Transverse colon (tissue), 4 donors: ENCODE measurements around the gene DNLZ. TPM values are rescaled to one million over a fixed set of nuclear protein-coding genes. Genes with fewer than 3 reads are reported as not detected.

ENCODE experiments used
- DNase-seq: peaks from one replicate; pipeline ENCODE4 v3.0.0-alpha.2; 2019
- H3K27ac ChIP-seq, 4 donors: fragments of 200-600 bp; sonication (generic); 2 replicates each; pipeline ENCODE4 v1.5.1; 2016 to 2018; ENCODE audit warnings: inconsistent platforms in 4 of 4
- H3K27me3 ChIP-seq: fragments of 200-600 bp; sonication (generic); 2 replicates; pipeline ENCODE4 v1.5.1; 2017; ENCODE audit warnings: inconsistent platforms
- H3K36me3 ChIP-seq, 4 donors: fragments of 200-600 bp; sonication (generic); 2 replicates each; pipeline ENCODE4 v1.5.1; 2017 to 2019; ENCODE audit warnings: inconsistent platforms in 4 of 4
- H3K4me1 ChIP-seq, 4 donors: fragments of 200-600 bp; sonication (generic); 2 replicates each; pipeline ENCODE4 v1.5.1; 2017 to 2020; ENCODE audit warnings: inconsistent platforms in 4 of 4
- H3K4me3 ChIP-seq, 4 donors: fragments of 200-600 bp; sonication (generic); 1 replicate in 1 of 4; 2 replicates in 3 of 4; pipeline versions ENCODE4 v1.5.1 to v1.6.1; 2017 to 2019; ENCODE audit warnings: inconsistent platforms in 4 of 4
- H3K9me3 ChIP-seq, 2 donors: fragments of 200-600 bp; sonication (generic); 2 replicates each; pipeline ENCODE4 v1.5.1; 2017 to 2019; ENCODE audit warnings: inconsistent platforms in 2 of 2
- CTCF ChIP-seq, 5 experiments: fragments of 200-600 bp in 3 of 5; fragments of 450-650 bp in 2 of 5; sonication (generic) in 3 of 5; IDR thresholded peaks; 1 replicate in 2 of 5; 2 replicates in 3 of 5; pipeline ENCODE4 v1.5.1; 2016 to 2017; ENCODE audit warnings: antibody characterized with exemption in 5 of 5, inconsistent platforms in 3 of 5, mild to moderate bottlenecking in 2 of 5, moderate library complexity in 1 of 5
- EP300 ChIP-seq: sonication (generic); formaldehyde crosslinking; IDR thresholded peaks from one replicate; pipeline ENCODE4 v1.6.1; 2017; ENCODE audit warnings: antibody characterized with exemption, low read depth
- POLR2A ChIP-seq: fragments of 450-650 bp; IDR thresholded peaks from one replicate; pipeline ENCODE4 v1.6.1; 2016; ENCODE audit warnings: antibody characterized with exemption, mild to moderate bottlenecking, moderate library complexity
- POLR2AphosphoS5 ChIP-seq, 3 donors: sonication (generic); formaldehyde crosslinking; IDR thresholded peaks; one replicate each; pipeline ENCODE4 v1.6.1; 2016; ENCODE audit warnings: antibody characterized with exemption in 3 of 3
- WGBS, 2 donors: methylation state at CpG; one replicate each; pipeline ENCODE4 v1.1.5; 2018; ENCODE audit warnings: low coverage in 1 of 2; 5-methylcytosine and 5-hydroxymethylcytosine counted together
- in situ Hi-C, 4 donors: fragments of 200-750 bp; cut with MboI; loops; one replicate each; pipeline versions ENCODE4 v1.15.0 to v1.15.1; 2017; ENCODE audit warnings: low sequenced_read_pairs in 3 of 4, low pct_ligation_motif_present in 1 of 4, low pct_unique_long_range_greater_than_20kb in 1 of 4
- intact Hi-C: fragments of 100-400 bp; cut with DNase I; formaldehyde crosslinking; loops from one replicate; pipeline ENCODE4 v1.15.1; 2023; ENCODE audit warnings: low total_unique reads
- total RNA-seq, 4 donors: library from RNA; depleted of rRNA; stranded (reverse); fragments of >200 nt; gene quantifications; one replicate each; pipeline ENCODE4 v1.1.0, GENCODE V29; 2016

The DNLZ gene
- total RNA-seq, 4 donors from 2014 or later: 6.7 to 17.3 (median 10.4) TPM

GRCh38 chr9:136398286-136398685 is 34.7 kb upstream of the DNLZ start:
- H3K4me3 ChIP-seq: no peak overlapping the region
- H3K36me3 ChIP-seq: peaks cover 0 to 13% (median 6%) of the 10 kb centered on the region in 4 donors
- WGBS, 2 donors: 94% methylated on average over 3 to 11 of the region's 12 CpGs
- no peak overlapping the region for H3K27ac ChIP-seq
- H3K27me3 ChIP-seq: no peaks in the 10 kb centered on the region
- no peak for DNase-seq
- in situ Hi-C loops (no loop called here), intact Hi-C loops (no loop called here)
- TF ChIP-seq EP300 (no peak), POLR2AphosphoS5 (IDR thresholded peaks at IDR 0.05) (no peak), POLR2A (no peak), CTCF (IDR thresholded peaks at IDR 0.05) (no peak)
- peaks cover 10 to 39% (median 31%) of the 10 kb centered on the region in 4 donors for H3K4me1 ChIP-seq
- H3K9me3 ChIP-seq: no peaks in the 10 kb centered on the region

- H3K4me1 ChIP-seq: peaks cover 10 to 39% (median 31%) of the 10 kb centered on the region in 4 donors
- TF ChIP-seq POLR2AphosphoS5 (IDR thresholded peaks at IDR 0.05): no peak
- no peak for TF ChIP-seq CTCF (IDR thresholded peaks at IDR 0.05)
- TF ChIP-seq EP300: no peak
- no peak for TF ChIP-seq POLR2A
- peaks cover 0 to 13% (median 6%) of the 10 kb centered on the region in 4 donors for H3K36me3 ChIP-seq
- intact Hi-C loops: no loop called here
- H3K27ac ChIP-seq: no peak overlapping the region
- H3K9me3 ChIP-seq: no peaks in the 10 kb centered on the region
- H3K27me3 ChIP-seq: no peaks in the 10 kb centered on the region
- DNase-seq: no peak
- H3K4me3 ChIP-seq: no peak overlapping the region
- 70% methylated on average over 6 of the region's 6 CpGs; no CpG with 5 or more reads in 1 of the 2 donors for WGBS, 2 donors
- in situ Hi-C loops: no loop called here
These were observed 34.1 kb upstream of the DNLZ start for GRCh38 chr9:136397643-136398042.

- in situ Hi-C loops (no loop called here), intact Hi-C loops (no loop called here)
- H3K36me3 ChIP-seq: peaks cover 0 to 21% (median 10%) of the 10 kb centered on the region in 4 donors
These were observed 32.6 kb upstream of the DNLZ start for GRCh38 chr9:136396219-136396515.

More at GRCh38 chr9:136396219-136396515, 32.6 kb upstream of the DNLZ start:
- WGBS, 2 donors: 49 to 50% methylated on average over 3 to 4 of the region's 4 CpGs
- no peak for TF ChIP-seq EP300
- no peak for TF ChIP-seq POLR2AphosphoS5 (IDR thresholded peaks at IDR 0.05)
- no peak for TF ChIP-seq POLR2A
- TF ChIP-seq CTCF (IDR thresholded peaks at IDR 0.05): no peak
- Histone ChIP-seq H3K27ac (peak overlapping the region in 2 of 4 donors; percentile 6 to 38), H3K4me1 (peaks cover 10 to 39% (median 31%) of the 10 kb centered on the region in 4 donors), H3K4me3 (no peak overlapping the region), H3K9me3 (no peaks in the 10 kb centered on the region), H3K27me3 (no peaks in the 10 kb centered on the region)
- DNase-seq: no peak
